ENCODE data around the gene IFT80.

GRCh38 chr3:160245261-160245800, 153.7 kb downstream of the IFT80 start:
- TF ChIP-seq FOXP4 (CRISPR knock-in tag; IDR thresholded peaks at IDR 0.05) (no peak), CTCF (IDR thresholded peaks at IDR 0.05) (no peak), ATF6 (CRISPR knock-in tag; IDR thresholded peaks at IDR 0.05) (no peak), RELA (CRISPR knock-in tag; IDR thresholded peaks at IDR 0.05; ENCODE audit: borderline replicate concordance) (no peak), MAX (CRISPR knock-in tag; IDR thresholded peaks at IDR 0.05) (no peak)

Data from WTC11 (cell line).